K562 (cell line): ENCODE data around the gene GPR162. TPM values are rescaled to one million over a fixed set of nuclear protein-coding genes. Genes with fewer than 3 reads are reported as not detected.

Source experiments
- ATF7 ChIP-seq: fragments of 450-650 bp; IDR thresholded peaks from 2 replicates; pipeline ENCODE4 v1.7.1; 2014; ENCODE audit warnings: mild to moderate bottlenecking, moderate library complexity
- EGR1 ChIP-seq: fragments of 450-650 bp; conservative IDR thresholded peaks from 2 replicates; pipeline ENCODE4 v1.6.1; 2017; ENCODE audit warnings: mild to moderate bottlenecking
- ELF4 ChIP-seq: fragments of 450-650 bp; formaldehyde crosslinking; IDR thresholded peaks from 2 replicates; pipeline ENCODE4 v1.4.0; 2022; ENCODE audit warnings: missing genetic modification characterization
- FOXA3 ChIP-seq, 2 experiments: fragments of 450-650 bp in 1 of 2; sonication (generic) in 1 of 2; formaldehyde crosslinking; IDR thresholded peaks in 1 of 2; conservative IDR thresholded peaks in 1 of 2; 2 replicates each; pipeline versions ENCODE4 v1.4.0 to v1.8.0; 2020 to 2022; ENCODE audit warnings: mild to moderate bottlenecking in 2 of 2, missing genetic modification reagents in 1 of 2
- FOXP1 ChIP-seq: sonication (generic); formaldehyde crosslinking; IDR thresholded peaks from 2 replicates; pipeline ENCODE4 v1.8.0; 2022; ENCODE audit warnings: mild to moderate bottlenecking, missing genetic modification reagents
- HOMEZ ChIP-seq: fragments of 250-450 bp; sonication (Bioruptor Pico); IDR thresholded peaks from 2 replicates; pipeline ENCODE4 v1.4.0; 2020; ENCODE audit warnings: mild to moderate bottlenecking, moderate library complexity
- KAT7 ChIP-seq: sonication (generic); formaldehyde crosslinking; IDR thresholded peaks from 2 replicates; pipeline ENCODE4 v1.8.0; 2022; ENCODE audit warnings: missing genetic modification reagents, mild to moderate bottlenecking, borderline replicate concordance
- KHSRP ChIP-seq: fragments of 450-650 bp; IDR thresholded peaks from 2 replicates; pipeline ENCODE4 v1.6.1; 2017
- LCOR ChIP-seq: sonication (generic); formaldehyde crosslinking; IDR thresholded peaks from 2 replicates; pipeline ENCODE4 v1.8.0; 2022; ENCODE audit warnings: mild to moderate bottlenecking, missing genetic modification reagents
- NR2C1 ChIP-seq, 2 experiments: fragments of 450-650 bp; IDR thresholded peaks; 2 replicates each; pipeline ENCODE4 v1.6.1; 2017; ENCODE audit warnings: mild to moderate bottlenecking in 2 of 2, antibody characterized with exemption in 1 of 2, inconsistent platforms in 1 of 2, missing compliant biosample characterization in 1 of 2, missing genetic modification characterization in 1 of 2
- NR2C2 ChIP-seq, 2 experiments: fragments of 200-800 bp in 1 of 2; sonication (Bioruptor generic) in 1 of 2; sonication (generic) in 1 of 2; formaldehyde crosslinking in 1 of 2; IDR thresholded peaks; 2 replicates each; pipeline versions ENCODE4 v1.6.1 to v1.8.0; 2016 to 2022; ENCODE audit warnings: mild to moderate bottlenecking in 1 of 2, missing compliant biosample characterization in 1 of 2, missing genetic modification characterization in 1 of 2, missing genetic modification reagents in 1 of 2
- RBM15 ChIP-seq: fragments of 200-400 bp; formaldehyde crosslinking; IDR thresholded peaks from 2 replicates; pipeline ENCODE4 v1.6.1; 2018; ENCODE audit warnings: mild to moderate bottlenecking, low read length, moderate library complexity; ENCODE audit not compliant: insufficient read depth
- RFX1 ChIP-seq: fragments of 450-650 bp; IDR thresholded peaks from 2 replicates; pipeline ENCODE4 v1.6.1; 2016; ENCODE audit warnings: mild to moderate bottlenecking, moderate library complexity
- SIX5 ChIP-seq, 2 experiments: IDR thresholded peaks; 2 replicates each; pipeline ENCODE4 v1.6.1; 2011; ENCODE audit warnings: low read length in 2 of 2, borderline replicate concordance in 1 of 2, low read depth in 1 of 2, mild to moderate bottlenecking in 1 of 2, moderate library complexity in 1 of 2; ENCODE audit not compliant: insufficient read depth in 1 of 2
- SRSF7 ChIP-seq: fragments of 200-400 bp; formaldehyde crosslinking; optimal IDR thresholded peaks from 2 replicates; pipeline ENCODE3; 2017; ENCODE audit warnings: mild to moderate bottlenecking, low read depth, low read length
- XRCC4 ChIP-seq: IDR thresholded peaks from one replicate; pipeline ENCODE4 v1.6.1; 2011; ENCODE audit not compliant: insufficient read depth, insufficient read length; ENCODE audit errors: extremely low read depth
- ZBTB17 ChIP-seq: fragments of 450-650 bp; formaldehyde crosslinking; IDR thresholded peaks from 2 replicates; pipeline ENCODE4 v1.4.0; 2020; ENCODE audit warnings: mild to moderate bottlenecking
- ZNF41 ChIP-seq: fragments of 250-450 bp; sonication (Bioruptor Pico); conservative IDR thresholded peaks from 2 replicates; pipeline ENCODE4 v1.4.0; 2020; ENCODE audit warnings: mild to moderate bottlenecking
- ZNF436 ChIP-seq: fragments of 250-450, 450-650 bp; sonication (Bioruptor Pico); formaldehyde crosslinking; IDR thresholded peaks from 2 replicates; pipeline ENCODE4 v1.7.0; 2020; ENCODE audit warnings: mild to moderate bottlenecking
- ZNF518B ChIP-seq: fragments of 250-450 bp; sonication (Bioruptor Pico); IDR thresholded peaks from 2 replicates; pipeline ENCODE4 v1.5.0; 2021; ENCODE audit warnings: mild to moderate bottlenecking, moderate library complexity
- polyA plus RNA-seq, 8 experiments: library from polyadenylated mRNA; depleted of rRNA in 4 of 8; stranded (reverse) in 5 of 8; unstranded in 3 of 8; fragments of >200 nt; fragmentation: Nextera tagmentation in 2 of 8; fragmentation: Illumina TruSeq in 1 of 8; extraction: Ambion mirVana in 2 of 8; extraction: Trizol in 1 of 8; gene quantifications; 2 replicates each; pipeline versions ENCODE4 v1.2.1 to v1.2.3, GENCODE V29; 2011 to 2014; ENCODE audit warnings: inconsistent platforms in 1 of 8, missing spikeins in 1 of 8
- total RNA-seq, 7 experiments: library from RNA; depleted of rRNA in 6 of 7; stranded (reverse); fragments of >200 nt in 6 of 7; fragmentation: Illumina TruSeq in 2 of 7; extraction: Trizol in 2 of 7; gene quantifications; 2 replicates each; pipeline versions ENCODE4 v1.2.1 to v1.2.3, GENCODE V29; 2011 to 2021; ENCODE audit warnings: low replicate concordance in 1 of 7
- TF ChIP-seq, protein P1 (sequence below), 2 experiments: fragments of 450-650 bp; IDR thresholded peaks; 2 replicates each; pipeline ENCODE4 v1.6.1; 2016

Gene GPR162
- total and polyA plus RNA-seq, 9 of the 15 experiments (the other 6 are each of a cell fraction or from before 2014, with no cell fraction given), result 0.65 to 1.8 (median 1.1) TPM; not detected in 2

GRCh38 chr12:6851921-6852650 lies 30.5 kb downstream of the GPR162 start, which contains the start of gene USP5 (continued):
- TF ChIP-seq SIX5 (IDR thresholded peaks at IDR 0.05; ENCODE audit: borderline replicate concordance in 1 of 2, insufficient read depth in 1 of 2, low read depth in 1 of 2, low read length in 2 of 2) (peak; percentile 99 to 100), NR2C1 (IDR thresholded peaks at IDR 0.05) (peak; percentile 96), NR2C1 (tag; IDR thresholded peaks at IDR 0.05) (peak; percentile 98), ZNF518B (CRISPR knock-in tag) (no peak), ZBTB17 (CRISPR knock-in tag) (peak; percentile 92), SRSF7 (no peak), EGR1 (no peak), FOXP1 (CRISPR knock-in tag) (0 out of 2 replicates have a peak, but pooled peaks have one; percentile 17), ZNF41 (CRISPR knock-in tag) (peak; percentile 71; the same call in 1 of the 2 replicates), ZNF436 (CRISPR knock-in tag) (no peak), LCOR (0 out of 2 replicates have a peak, but pooled peaks have one; percentile 58), KAT7 (CRISPR knock-in tag) (no peak), RBM15 (no peak), HOMEZ (CRISPR knock-in tag) (0 out of 2 replicates have a peak, but pooled peaks have one; percentile 28), RFX1 (no peak), ATF7 (peak; percentile 50; the same call in 1 of the 2 replicates), NR2C2 (CRISPR knock-in tag; IDR thresholded peaks at IDR 0.05) (peak; percentile 91), NR2C2 (tag; IDR thresholded peaks at IDR 0.05) (peak; percentile 99), XRCC4 (no peak), FOXA3 (CRISPR knock-in tag; conservative IDR thresholded peaks at IDR 0.05 in 1 of 2, IDR thresholded peaks at IDR 0.05 in 1 of 2) (no peak), KHSRP (no peak), ELF4 (peak; percentile 42; the same call in 1 of the 2 replicates)
- TF ChIP-seq, protein P1, sequence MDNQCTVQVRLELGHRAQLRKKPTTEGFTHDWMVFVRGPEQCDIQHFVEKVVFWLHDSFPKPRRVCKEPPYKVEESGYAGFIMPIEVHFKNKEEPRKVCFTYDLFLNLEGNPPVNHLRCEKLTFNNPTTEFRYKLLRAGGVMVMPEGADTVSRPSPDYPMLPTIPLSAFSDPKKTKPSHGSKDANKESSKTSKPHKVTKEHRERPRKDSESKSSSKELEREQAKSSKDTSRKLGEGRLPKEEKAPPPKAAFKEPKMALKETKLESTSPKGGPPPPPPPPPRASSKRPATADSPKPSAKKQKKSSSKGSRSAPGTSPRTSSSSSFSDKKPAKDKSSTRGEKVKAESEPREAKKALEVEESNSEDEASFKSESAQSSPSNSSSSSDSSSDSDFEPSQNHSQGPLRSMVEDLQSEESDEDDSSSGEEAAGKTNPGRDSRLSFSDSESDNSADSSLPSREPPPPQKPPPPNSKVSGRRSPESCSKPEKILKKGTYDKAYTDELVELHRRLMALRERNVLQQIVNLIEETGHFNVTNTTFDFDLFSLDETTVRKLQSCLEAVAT (IDR thresholded peaks at IDR 0.05), result no peak
